ENCODE data around the gene KCTD21. TPM values are rescaled to one million over a fixed set of nuclear protein-coding genes. Genes with fewer than 3 reads are reported as not detected.
A peak's percentile ranks its signal among the peaks of the same experiment; 100 is the strongest.

Gene KCTD21
- total and polyA plus RNA-seq, 2 experiments from 2014 or later = 5.7 to 13.1 TPM

- Histone ChIP-seq H3K79me2 (ENCODE audit: insufficient read depth) (no peaks in the 10 kb centered on the region), H3K9me3 (ENCODE audit: low read depth) (no peaks in the 10 kb centered on the region), H3K9ac (no peak overlapping the region), H3K27ac (no peak overlapping the region), H2AFZ (no peak overlapping the region), H3K4me1 (ENCODE audit: insufficient read depth) (no peaks in the 10 kb centered on the region), H3K9me2 (ENCODE audit: insufficient read depth) (no peaks in the 10 kb centered on the region), H3K27me3 (replicated peaks; ENCODE audit: insufficient read depth) (no peaks in the 10 kb centered on the region), H4K20me1 (ENCODE audit: insufficient read depth) (no peaks in the 10 kb centered on the region), H3K36me3 (ENCODE audit: low read depth) (0 out of 2 replicates have a peak, but pooled peaks cover 5% of the 10 kb centered on the region), H3K4me3 (no peak overlapping the region), H3F3A (ENCODE audit: insufficient read depth) (no peaks in the 10 kb centered on the region), H3K4me2 (ENCODE audit: unreplicated experiment) (no peak overlapping the region)
- DNase-seq = peak; percentile 4
- in situ Hi-C loops (cut with MboI) = loop anchor here (10.0 kb wide), 1 partner anchor 345 kb away; no protein-coding TSS in a partner anchor
- WGBS, 2 experiments (ENCODE audit: low coverage in 1 of 2, low lambda C conversion rate in 2 of 2, missing lambda C conversion rate in 2 of 2) = 95 to 96% methylated on average over 7 of the region's 7 CpGs
- TF ChIP-seq EZH2 (IDR thresholded peaks at IDR 0.05; ENCODE audit: insufficient read depth, poor library complexity, severe bottlenecking) (no peak), EZH2phosphoT487 (IDR thresholded peaks at IDR 0.05; ENCODE audit: insufficient read depth, low read depth) (no peak)
These were observed 31.2 kb upstream of the KCTD21 start for GRCh38 chr11:78219493-78220217.

DNA sequence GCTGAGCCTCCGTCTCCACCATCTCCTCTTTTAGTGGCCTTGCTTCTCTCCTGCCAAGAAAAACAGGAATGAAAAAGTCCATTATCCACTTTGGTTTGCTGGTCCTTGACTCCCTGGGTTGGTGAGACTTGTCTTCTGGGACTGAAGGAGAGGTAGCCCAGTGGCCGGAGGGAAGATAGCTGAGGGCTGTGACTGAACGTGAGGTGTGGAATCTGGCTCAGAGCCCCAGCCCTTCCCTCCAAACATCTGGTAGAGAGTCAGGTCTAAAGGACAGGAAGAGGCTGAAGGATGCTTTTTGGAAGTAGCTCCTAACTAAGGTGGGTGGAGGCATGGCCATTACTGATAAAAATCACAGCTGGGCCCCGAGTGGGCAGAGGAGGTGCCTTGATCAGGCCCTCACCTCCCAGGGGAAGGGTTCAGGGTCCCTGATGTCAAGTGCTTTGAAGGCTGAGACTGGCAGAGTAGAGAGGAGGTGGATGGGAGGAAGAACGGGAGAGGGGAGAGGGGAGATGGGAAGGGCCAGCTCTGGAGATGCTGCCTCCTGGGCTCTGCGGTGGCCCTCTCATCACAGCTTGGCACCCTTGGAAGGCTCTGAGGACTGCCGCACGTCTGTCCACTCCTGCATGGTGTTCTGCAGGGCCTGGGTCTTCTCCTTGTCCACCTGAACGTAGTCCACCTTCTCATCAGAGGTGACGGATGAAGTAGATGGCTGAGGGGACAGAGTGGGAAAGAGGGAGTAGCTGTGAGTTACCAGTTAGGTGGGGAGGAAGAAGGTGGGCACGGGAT is 30.5 kb upstream of the KCTD21 start:
- TF ChIP-seq EZH2 (IDR thresholded peaks at IDR 0.05; ENCODE audit: insufficient read depth, poor library complexity, severe bottlenecking) (no peak), EZH2phosphoT487 (IDR thresholded peaks at IDR 0.05; ENCODE audit: insufficient read depth, low read depth) (no peak)
- H3K27ac ChIP-seq = no peak overlapping the region
- H3K9ac ChIP-seq = no peak overlapping the region
- H3K4me2 ChIP-seq (ENCODE audit: unreplicated experiment) = no peak overlapping the region
- no peaks in the 10 kb centered on the region for H4K20me1 ChIP-seq (ENCODE audit: insufficient read depth)
- no peak for DNase-seq
- H3K9me3 ChIP-seq (ENCODE audit: low read depth) = no peaks in the 10 kb centered on the region
- 72 to 81% methylated on average over 10 to 11 of the region's 11 CpGs for WGBS, 2 experiments (ENCODE audit: low coverage in 1 of 2, low lambda C conversion rate in 2 of 2, missing lambda C conversion rate in 2 of 2)
- no peaks in the 10 kb centered on the region for H3K79me2 ChIP-seq (ENCODE audit: insufficient read depth)
- H3K4me1 ChIP-seq (ENCODE audit: insufficient read depth) = no peaks in the 10 kb centered on the region
- in situ Hi-C loops (cut with MboI) = no loop called here
- H3K4me3 ChIP-seq = no peak overlapping the region
- no peaks in the 10 kb centered on the region for H3F3A ChIP-seq (ENCODE audit: insufficient read depth)
- H3K36me3 ChIP-seq (ENCODE audit: low read depth) = 0 out of 2 replicates have a peak, but pooled peaks cover 5% of the 10 kb centered on the region
- no peaks in the 10 kb centered on the region for H3K27me3 ChIP-seq (replicated peaks; ENCODE audit: insufficient read depth)
- no peaks in the 10 kb centered on the region for H3K9me2 ChIP-seq (ENCODE audit: insufficient read depth)
- H2AFZ ChIP-seq = no peak overlapping the region

DNA sequence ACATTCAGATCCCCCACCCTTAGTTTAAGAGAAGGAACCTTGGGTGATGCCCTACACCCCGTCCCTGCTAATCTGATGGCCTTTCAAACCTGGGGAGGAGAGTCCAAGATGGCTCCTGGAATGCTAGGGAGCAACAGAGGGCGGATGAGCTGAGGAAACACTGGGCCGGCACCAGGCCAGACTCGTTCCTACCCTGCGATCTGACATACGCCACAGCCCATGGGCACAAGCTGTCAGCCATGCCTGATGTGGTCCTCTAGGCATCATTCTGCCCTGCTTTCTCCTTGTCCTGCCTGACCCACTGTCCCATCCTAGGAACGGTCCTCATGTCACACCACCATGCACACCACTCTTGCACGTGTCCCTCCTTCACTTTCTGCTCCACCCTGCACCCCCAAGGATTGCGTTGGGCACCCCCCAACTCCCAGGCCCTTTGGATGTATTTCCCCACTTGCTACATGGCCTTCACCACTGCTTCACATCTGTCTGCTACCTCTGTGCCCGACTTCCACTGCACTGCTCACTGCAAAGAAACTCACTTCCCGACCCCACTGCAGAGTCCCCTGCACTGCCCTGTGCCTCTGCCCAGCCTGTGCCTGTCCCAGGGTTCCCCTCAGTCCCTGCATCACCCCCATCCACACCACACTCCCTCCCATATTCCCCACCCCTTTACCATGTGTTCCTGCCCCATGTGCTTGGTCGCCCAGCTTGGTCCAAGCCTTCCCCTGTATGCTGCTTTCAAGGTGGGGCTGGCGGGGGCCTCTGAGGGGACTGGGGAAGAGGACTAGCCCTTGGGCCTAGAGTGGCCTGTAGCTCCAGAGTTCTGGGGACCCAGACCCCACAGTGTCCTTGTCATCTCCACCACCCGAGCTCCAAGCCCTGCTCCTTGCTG is 29.5 kb upstream of the KCTD21 start:
- H3K4me3 ChIP-seq = no peak overlapping the region
- H3K9me3 ChIP-seq (ENCODE audit: low read depth) = no peaks in the 10 kb centered on the region
- no peak overlapping the region for H2AFZ ChIP-seq
- in situ Hi-C loops (cut with MboI) = no loop called here
- DNase-seq = no peak
- H3F3A ChIP-seq (ENCODE audit: insufficient read depth) = 0 out of 2 replicates have a peak, but pooled peaks cover 7% of the 10 kb centered on the region
- peaks cover 5% of the 10 kb centered on the region for H3K4me1 ChIP-seq (ENCODE audit: insufficient read depth)
- no peaks in the 10 kb centered on the region for H3K9me2 ChIP-seq (ENCODE audit: insufficient read depth)
- 0 out of 2 replicates have a peak, but pooled peaks cover 5% of the 10 kb centered on the region for H3K36me3 ChIP-seq (ENCODE audit: low read depth)
- H3K4me2 ChIP-seq (ENCODE audit: unreplicated experiment) = no peak overlapping the region
- H3K27me3 ChIP-seq (replicated peaks; ENCODE audit: insufficient read depth) = no peaks in the 10 kb centered on the region
- TF ChIP-seq EZH2phosphoT487 (IDR thresholded peaks at IDR 0.05; ENCODE audit: insufficient read depth, low read depth) (no peak), EZH2 (IDR thresholded peaks at IDR 0.05; ENCODE audit: insufficient read depth, poor library complexity, severe bottlenecking) (no peak)
- no peaks in the 10 kb centered on the region for H4K20me1 ChIP-seq (ENCODE audit: insufficient read depth)
- H3K9ac ChIP-seq = no peak overlapping the region
- 89 to 92% methylated on average over 14 of the region's 14 CpGs for WGBS, 2 experiments (ENCODE audit: low coverage in 1 of 2, low lambda C conversion rate in 2 of 2, missing lambda C conversion rate in 2 of 2)
- H3K79me2 ChIP-seq (ENCODE audit: insufficient read depth) = peaks cover 9% of the 10 kb centered on the region; the same call in 1 of the 2 replicates
- no peak overlapping the region for H3K27ac ChIP-seq
